Activated T-cell treated with anti-CD3 and anti-CD28 coated beads for 4 hours (primary cell): ENCODE measurements around the gene DUSP15.

ENCODE experiments used
- DNase-seq: peaks from one replicate; pipeline ENCODE4 v3.0.0-alpha.2; 2020

DUSP15 gene

GRCh38 chr20:31890646-31891045 lies 20.3 kb upstream of the DUSP15 start:
- no peak for DNase-seq

DNA sequence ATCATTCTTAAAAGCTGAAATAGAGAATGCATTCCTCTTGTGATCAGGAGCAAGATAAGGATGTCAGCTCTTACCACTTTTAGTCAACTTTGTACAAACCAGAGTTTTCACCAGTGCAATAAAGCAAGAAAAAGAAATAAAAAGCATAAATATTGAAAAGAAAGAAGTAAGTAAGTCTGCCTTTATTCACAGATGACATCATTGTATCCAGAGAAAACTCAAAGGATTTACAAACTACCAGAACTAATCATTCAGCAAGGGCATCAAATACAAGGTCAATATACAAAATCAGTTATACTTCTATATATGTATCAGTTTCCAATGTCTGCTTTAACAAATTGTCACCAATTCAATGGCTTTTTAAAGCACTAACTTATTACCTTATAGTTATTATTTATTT lies 13.5 kb upstream of the DUSP15 start:
- no peak for DNase-seq

DNA sequence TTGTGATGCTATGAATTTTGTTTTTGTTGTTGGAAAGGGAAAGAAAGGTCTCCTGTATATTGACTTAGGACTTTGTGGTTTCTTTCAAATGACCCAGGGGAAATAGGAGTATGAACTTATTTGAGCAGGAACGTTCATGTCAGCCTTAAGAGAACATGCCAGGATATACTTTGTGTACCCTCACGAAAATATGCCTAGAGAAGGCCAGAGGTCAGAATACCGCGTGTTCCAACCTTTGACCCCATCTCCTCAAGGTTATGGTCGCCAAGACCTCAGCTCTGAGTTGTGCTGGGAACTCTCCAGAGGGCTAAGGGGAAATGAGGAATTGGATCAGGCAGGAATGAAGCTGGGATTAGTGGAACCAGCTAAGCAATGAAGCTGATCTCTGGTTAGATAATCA lies 11.6 kb upstream of the DUSP15 start:
- no peak for DNase-seq

DNA sequence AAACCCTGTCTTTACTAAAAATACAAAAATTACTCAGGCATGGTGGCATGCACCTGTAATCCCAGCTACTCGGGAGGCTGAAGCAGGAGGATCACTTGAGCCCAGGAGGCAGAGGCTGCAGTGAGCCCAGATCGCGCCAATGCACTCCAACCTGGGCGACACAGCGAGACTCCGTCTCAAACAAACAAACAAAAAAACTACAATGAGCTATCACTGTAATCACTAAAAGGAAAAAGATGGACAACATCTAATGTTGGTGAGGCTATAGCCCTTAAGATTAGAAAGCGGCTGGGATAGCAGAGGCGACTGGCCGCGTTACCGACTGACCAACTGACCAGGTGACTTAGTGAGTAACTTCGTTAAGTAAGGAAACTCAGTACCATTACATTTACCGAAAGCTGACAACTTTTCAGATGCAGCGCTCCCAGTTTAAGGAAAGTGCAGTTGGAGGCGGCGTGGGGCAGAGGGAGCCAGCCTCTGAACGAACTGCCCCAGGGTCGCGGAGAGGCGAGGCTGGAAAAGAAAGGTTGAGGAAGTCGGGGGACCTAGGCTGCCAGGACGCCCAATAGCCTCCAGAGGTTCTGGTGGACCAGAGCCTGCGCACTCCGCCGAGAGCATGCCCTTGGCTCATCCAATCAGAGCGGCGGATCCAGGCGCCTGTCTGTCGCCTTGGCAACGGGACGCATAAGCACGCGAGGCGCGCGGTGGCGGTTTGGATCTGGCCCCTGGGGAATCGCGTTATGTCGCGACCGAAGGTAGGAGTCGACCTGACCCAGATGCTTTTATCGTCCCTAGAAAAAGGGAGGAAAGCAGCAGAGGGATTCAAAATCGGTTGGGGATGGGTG lies 9.0 kb upstream of the DUSP15 start:
- peak; percentile 55 for DNase-seq

DNA sequence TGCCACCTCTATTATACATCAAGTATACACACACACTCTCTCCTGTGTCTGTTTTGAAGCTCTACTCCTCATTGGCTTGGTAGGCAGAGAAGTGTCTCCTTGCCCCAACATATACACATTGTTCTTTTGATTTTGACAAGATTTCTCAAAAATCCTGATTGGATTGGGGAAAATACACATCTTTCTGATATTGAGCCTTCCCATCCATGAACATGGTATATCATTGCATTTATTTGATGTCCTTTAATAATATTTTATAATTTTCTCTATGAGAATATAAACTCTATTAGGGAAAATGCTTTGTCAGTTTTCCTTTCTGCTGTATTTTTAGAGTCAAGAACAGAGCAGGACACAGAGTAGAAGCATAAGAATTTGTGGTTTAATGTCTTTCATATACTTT lies 7.4 kb upstream of the DUSP15 start:
- no peak for DNase-seq

GRCh38 chr20:31875671-31876070 lies 5.3 kb upstream of the DUSP15 start:
- no peak for DNase-seq

- no peak for DNase-seq
These were observed 2.1 kb upstream of the DUSP15 start for GRCh38 chr20:31872406-31872805.

DNA sequence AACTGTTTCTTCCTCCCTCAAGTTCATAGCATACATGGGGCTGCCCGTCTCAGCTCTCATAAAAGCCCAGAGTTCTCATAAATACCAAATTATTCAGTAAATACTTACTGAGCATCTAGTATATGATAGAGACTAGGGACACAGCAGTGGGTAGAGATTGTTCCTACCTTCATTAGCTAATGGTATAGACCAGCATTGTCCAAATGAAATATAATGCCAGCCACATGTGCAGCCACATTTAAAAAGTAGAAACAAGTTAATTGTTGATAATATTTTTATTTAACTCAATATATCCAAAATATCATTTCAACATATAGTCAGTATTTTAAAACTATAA lies 1.3 kb upstream of the DUSP15 start:
- no peak for DNase-seq

- no peak for DNase-seq
These were observed 645 bp upstream of the DUSP15 start for GRCh38 chr20:31870726-31871617.

DNA sequence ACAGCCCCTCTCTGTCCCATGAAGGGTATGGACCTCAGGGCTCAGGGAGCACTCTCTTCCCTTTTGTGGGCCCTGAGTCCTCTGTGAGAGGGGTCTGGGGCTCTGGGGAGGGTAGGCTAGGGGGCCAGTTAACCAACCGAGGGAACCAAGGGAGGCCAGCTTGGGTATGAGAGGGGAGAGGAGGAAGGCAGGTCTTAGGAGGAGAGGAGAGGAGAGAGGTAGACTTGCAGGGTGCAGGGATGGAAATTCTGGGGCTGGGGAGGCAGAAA lies 720 bp downstream of the DUSP15 start:
- DNase-seq: no peak

DNA sequence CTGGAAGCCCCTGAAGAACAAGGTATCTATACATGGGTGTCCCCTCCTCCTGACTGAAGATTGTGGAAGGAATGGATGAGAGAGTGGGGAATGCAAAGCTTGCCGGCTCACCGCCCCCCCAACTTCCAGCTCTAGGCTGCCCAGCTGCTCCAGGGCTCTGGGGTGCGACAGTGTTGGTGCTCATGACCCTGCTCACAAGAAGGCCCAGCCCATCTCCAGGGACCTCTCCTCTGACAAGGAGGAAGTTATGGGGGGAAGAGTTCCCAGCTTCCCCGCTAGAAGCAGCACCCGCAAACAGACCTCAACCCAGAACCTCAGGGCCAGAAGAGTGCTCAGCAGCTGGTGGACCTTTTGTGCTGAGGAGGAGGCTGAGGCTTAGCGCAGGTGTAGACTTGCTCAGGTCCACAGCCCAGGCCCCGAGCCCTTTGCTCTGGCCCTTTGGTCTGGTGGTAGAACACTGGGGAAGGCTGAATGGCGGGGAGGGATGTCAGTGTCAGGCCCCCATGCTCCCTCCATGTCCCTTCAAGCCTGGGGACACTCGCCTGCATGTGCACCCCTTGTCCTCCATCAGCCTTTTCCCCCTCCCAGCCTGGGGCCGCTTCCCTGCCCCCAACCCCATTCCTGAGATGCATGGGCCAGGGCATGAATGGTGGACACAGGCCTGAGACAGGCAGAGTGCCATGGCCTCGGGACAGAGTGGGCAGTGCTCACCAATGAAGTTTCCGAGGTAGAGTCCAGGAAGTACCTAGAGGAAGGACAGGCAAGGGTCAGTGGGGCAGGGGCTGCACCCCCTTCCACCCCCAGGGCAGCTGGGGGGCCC lies 1.3 kb downstream of the DUSP15 start:
- no peak for DNase-seq

- DNase-seq: no peak
These were observed 4.1 kb downstream of the DUSP15 start for GRCh38 chr20:31866221-31866620.

DNA sequence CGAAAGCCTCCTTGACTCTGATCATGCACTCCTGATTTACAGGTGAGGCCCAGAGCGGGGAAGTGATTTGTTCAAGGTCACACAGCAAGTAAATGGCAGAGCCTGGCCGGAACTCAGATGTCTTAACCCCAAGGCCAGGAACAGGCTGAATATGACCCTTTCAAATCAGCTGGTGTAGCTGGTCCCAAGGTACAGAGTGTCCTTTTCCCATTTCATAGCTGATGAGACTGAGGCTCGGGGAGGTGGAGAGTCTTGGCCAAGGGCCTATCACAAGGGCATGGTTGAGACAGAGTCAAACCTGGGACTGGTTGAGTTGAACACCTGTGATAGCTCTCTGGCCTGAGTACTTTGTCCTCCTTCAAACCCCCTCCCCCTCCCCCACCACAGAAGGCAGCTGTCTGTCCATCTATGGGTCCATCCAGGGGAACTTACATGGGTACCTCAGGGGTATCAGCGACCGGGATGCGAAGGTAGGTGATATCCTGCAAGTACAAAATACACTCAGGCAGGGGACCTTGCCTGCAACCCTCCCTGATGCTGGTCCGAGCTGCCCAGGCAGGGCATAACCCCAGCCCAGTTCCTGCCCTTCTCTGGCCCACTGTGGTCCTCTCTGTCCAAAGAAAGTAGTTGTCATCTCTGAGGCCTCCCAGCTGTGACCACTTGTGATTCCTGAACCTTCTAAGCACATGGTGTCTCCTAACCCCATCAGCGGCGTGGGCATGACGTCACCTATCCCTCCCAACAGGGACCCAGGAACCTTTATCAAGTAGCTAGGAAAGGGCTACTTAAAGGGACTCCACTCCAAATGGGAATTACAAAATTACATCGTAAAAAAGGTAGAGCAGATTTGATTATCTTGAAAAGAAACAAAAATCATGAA lies 5.6 kb downstream of the DUSP15 start:
- no peak for DNase-seq

DNA sequence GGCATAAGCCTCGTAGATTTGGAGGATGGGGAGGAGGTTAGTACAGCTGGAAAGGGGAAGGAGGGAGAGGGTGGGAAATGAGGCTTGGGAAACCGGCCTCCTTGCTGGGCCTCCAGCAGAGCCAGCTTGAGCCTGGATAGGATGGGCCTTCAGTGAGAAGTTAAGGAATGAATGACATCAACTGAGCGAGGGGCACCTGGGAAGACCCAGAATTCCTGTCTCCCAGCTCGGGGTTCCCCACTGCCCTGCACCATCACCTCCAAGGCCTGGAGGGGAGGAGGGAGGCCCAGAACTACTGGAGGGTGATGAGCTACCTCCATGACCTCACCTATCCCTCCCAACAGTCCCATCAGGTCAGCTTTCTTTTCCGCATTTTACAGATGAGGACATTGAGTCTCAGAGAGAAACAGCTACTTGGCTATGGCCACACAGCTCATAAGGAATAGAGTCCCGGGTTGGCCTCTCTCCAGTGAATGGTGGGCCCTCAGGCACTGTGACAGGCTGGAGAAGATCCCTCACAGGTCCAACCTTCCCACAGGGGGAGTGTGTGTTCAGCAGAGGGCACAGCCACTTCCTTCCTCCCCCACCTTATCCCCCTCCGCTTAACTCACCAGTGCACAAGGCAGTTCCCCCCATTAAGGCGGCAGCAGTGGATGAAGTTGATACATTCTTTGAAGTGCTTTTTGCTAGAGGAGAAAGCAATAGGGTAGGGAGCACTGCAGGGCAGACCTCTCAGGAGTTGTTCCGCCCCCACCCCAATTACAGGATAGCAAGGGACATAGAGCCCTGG lies 6.8 kb downstream of the DUSP15 start:
- no peak for DNase-seq

GRCh38 chr20:31862506-31862905 lies 7.8 kb downstream of the DUSP15 start:
- no peak for DNase-seq

- DNase-seq: no peak
These were observed 8.2 kb downstream of the DUSP15 start for GRCh38 chr20:31862157-31862470.

DNA sequence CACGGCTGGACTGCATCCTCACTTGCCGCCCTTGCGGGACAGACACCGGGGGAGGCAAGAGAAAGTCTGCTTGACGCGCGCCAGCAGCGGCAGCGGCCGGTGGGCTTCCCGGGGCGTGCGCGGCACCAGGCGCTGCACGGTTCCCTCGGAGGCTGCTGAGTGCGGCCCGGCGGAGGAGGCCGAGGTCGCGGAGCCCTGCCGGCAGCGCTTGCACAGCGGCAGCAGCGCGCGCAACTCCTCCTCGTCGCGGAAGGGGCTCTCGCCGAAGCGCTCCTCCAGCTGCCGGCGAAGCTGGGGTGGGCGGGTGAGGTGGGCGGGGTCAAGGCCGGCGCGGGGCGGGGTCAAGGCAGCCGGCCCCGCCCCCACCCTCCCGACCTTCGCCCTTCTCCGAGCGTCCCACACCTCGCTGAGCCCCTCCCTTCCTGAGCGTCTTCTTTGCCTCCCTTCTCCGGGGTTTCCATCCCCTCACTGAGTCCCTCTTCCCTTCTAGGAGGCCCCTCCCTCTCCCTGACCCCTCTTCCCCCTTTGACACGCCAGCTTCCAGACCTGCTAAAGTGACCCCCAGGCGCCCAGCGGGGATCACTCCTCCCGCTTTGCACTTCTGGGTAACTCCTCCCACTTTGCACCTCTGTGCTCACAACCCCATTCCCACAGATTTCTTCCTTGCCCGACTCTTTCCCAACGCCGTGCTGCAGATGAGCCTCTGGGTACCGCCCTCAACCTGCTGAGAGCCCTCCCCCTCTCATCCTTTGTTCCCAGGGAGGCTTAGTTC lies 8.8 kb downstream of the DUSP15 start:
- DNase-seq: peak; percentile 48

- DNase-seq: no peak
These were observed 9.3 kb downstream of the DUSP15 start for GRCh38 chr20:31861135-31861384.

DNA sequence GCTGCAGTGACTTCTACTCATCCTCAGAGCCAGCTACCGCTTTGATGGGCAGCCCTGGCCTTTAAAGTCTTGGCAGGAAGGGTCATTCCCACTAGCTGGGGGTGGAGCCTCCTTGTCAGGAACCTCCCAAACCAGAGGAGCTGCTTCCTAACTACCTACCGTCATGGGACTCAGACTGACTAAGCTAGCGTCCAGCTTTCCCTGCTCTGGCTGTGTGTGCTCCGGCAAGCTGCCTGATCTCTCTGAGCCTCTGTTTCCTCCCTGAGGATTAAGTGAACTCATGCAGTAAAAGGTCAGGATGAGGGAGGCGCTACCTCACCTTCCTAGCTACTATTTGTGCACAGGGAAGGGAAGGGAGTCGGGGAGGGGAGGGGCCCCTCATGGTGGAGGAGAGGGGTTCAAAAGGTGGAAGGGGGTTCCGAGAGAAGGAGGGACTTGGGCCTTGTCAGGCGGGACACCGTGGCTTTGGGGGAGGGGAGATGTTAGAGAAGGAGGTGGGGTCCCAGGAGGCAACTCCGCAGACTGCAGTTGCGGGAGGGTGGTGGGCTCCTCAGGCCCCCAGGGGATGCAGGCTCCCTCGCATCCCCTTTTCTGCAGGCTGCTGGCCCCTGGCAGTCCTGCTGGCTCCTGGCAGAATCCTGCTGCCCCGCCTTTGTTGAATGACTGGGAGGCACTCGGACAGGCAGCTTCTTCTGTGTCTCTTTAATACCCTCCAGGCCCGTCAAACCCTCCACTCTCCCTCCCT lies 9.8 kb downstream of the DUSP15 start:
- DNase-seq: no peak

GRCh38 chr20:31859998-31860380 lies 10.3 kb downstream of the DUSP15 start:
- no peak for DNase-seq
